ENCODE measurements around the gene VEGFB.

The VEGFB gene

DNA sequence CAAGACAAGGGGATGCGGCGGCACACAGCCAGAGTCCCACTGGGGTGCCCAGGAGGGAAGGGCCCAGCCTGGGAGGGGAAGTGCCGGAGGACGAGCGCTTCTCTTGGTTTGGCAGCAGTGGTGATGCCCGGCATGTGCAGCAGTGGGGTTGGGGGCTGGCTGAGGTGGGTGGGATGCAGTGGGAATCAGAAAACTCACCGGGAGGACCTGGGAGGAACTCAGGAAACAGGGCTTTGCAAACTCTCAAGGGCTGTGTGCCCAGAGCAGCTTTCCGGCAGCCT, 24.9 kb upstream of the VEGFB start:
- TF ChIP-seq, protein P1, sequence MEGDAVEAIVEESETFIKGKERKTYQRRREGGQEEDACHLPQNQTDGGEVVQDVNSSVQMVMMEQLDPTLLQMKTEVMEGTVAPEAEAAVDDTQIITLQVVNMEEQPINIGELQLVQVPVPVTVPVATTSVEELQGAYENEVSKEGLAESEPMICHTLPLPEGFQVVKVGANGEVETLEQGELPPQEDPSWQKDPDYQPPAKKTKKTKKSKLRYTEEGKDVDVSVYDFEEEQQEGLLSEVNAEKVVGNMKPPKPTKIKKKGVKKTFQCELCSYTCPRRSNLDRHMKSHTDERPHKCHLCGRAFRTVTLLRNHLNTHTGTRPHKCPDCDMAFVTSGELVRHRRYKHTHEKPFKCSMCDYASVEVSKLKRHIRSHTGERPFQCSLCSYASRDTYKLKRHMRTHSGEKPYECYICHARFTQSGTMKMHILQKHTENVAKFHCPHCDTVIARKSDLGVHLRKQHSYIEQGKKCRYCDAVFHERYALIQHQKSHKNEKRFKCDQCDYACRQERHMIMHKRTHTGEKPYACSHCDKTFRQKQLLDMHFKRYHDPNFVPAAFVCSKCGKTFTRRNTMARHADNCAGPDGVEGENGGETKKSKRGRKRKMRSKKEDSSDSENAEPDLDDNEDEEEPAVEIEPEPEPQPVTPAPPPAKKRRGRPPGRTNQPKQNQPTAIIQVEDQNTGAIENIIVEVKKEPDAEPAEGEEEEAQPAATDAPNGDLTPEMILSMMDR (conservative IDR thresholded peaks at IDR 0.05; ENCODE audit: low read depth), result no peak
- ChIA-PET CTCF (interaction anchor here (0.6 to 0.9 kb wide), 2 partner anchors 9 to 92 kb away, joined by 3 to 6 read pairs; no protein-coding TSS in a partner anchor), POLR2A (ENCODE audit: low non-redundant PET) (interaction anchor here (0.6 kb wide), 1 partner anchor 1455 kb away, joined by 3 read pairs; the partner anchor contains the start of gene ZBTB3)
- H3K27ac ChIP-seq, result peak overlapping the region; percentile 12; the same call in 1 of the 2 replicates
- no peak for DNase-seq (ENCODE audit: low spot score)

DNA sequence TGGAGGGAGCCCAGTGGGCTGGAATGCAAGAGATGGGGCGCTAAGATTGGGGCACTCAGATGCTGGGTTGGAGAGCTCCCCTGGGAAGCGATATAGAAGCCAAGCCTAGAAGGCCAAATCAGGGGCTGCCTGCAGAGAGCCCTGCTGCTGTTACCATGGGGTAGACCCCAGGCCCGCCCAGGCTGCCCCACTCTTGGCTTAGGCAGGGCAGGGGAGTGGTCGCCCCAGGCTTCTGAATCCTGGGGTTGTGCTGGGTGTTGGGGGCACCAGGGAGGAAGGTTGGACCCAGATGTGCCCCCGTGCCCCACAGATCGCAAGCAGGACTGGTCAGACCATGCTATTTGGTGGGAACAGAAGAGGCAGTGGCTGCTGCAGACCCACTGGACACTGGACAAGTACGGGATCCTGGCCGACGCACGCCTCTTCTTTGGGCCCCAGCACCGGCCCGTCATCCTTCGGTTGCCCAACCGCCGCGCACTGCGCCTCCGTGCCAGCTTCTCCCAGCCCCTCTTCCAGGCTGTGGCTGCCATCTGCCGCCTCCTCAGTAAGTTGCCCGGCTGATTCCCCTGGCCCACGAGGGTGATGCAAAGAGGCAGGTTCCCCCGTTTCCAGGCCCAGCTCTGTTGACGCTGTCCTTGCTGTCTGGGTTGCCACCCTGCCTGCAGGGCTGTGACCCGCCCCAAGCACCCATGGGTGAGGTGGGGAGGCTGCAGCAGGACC, 23.9 kb upstream of the VEGFB start:
- no peak for DNase-seq (ENCODE audit: low spot score)
- TF ChIP-seq, protein P1 (conservative IDR thresholded peaks at IDR 0.05; ENCODE audit: low read depth), result no peak
- CTCF ChIA-PET, result interaction anchor here (0.9 kb wide), 2 partner anchors 91 to 94 kb away, joined by 3 read pairs; no protein-coding TSS in a partner anchor
- H3K27ac ChIP-seq, result peak overlapping the region; percentile 4; the same call in 1 of the 2 replicates
- POLR2A ChIA-PET (ENCODE audit: low non-redundant PET), result no interaction called here

GRCh38 chr11:64211181-64211872, 23.1 kb upstream of the VEGFB start:
- TF ChIP-seq, protein P1 (conservative IDR thresholded peaks at IDR 0.05; ENCODE audit: low read depth), result no peak
- no peak for DNase-seq (ENCODE audit: low spot score)
- ChIA-PET POLR2A (ENCODE audit: low non-redundant PET) (no interaction called here), CTCF (interaction anchor here (0.9 kb wide), 1 partner anchor 93 kb away, joined by 3 read pairs; no protein-coding TSS in a partner anchor)
- 0 out of 2 replicates have a peak overlapping the region, but pooled peaks have one; percentile 4 for H3K27ac ChIP-seq

DNA sequence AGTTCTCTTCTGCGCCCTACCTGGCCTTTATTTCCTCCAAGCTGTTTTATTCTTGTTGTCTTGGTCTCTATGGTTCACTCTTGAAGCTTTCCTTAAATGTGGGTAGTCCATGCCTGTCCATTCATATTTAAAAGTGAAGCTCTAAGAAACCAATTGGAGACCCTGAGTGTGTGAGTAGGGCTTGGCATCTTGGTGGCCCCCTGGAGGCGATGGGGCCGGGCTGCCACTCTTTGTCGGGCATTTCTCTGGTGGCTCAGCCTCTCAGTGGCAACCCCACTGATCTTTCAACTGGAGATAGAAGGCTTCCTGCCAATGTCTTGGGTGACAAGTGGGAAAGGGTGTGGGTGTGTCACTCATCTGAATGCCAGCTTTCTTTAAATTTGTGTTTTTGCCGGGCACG, 17.5 kb upstream of the VEGFB start:
- no peak overlapping the region for H3K27ac ChIP-seq
- ChIA-PET POLR2A (ENCODE audit: low non-redundant PET) (interaction anchor here (0.5 kb wide), 1 partner anchor 10 kb away, joined by 3 read pairs; no protein-coding TSS in a partner anchor), CTCF (interaction anchor here (0.8 kb wide), 1 partner anchor 84 kb away, joined by 3 read pairs; no protein-coding TSS in a partner anchor)
- DNase-seq (ENCODE audit: low spot score), result no peak
- TF ChIP-seq, protein P1 (conservative IDR thresholded peaks at IDR 0.05; ENCODE audit: low read depth), result no peak

- H3K27ac ChIP-seq, result no peak overlapping the region
- DNase-seq (ENCODE audit: low spot score), result no peak
- CTCF ChIA-PET, result interaction anchor here (1.5 kb wide), 1 partner anchor 14 kb away, joined by 5 read pairs; no protein-coding TSS in a partner anchor
- TF ChIP-seq, protein P1 (conservative IDR thresholded peaks at IDR 0.05; ENCODE audit: low read depth), result no peak
- POLR2A ChIA-PET (ENCODE audit: low non-redundant PET), result no interaction called here
Measured at GRCh38 chr11:64218628-64219353, 15.6 kb upstream of the VEGFB start.

DNA sequence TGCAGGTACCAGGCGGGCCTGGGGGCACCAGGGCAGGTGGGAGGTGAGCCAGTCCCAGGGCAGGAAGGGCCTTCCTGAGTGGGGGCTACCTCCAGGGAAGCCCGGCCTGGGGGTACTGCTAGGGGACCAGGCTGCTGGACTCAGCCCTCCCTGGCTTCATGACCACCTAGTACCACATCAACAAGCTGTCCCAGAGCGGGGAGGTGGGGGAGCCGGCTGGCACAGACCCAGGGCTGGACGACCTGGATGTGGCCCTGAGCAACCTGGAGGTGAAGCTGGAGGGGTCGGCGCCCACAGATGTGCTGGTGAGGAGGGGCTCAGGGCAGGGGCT, 15.1 kb upstream of the VEGFB start:
- POLR2A ChIA-PET (ENCODE audit: low non-redundant PET), result no interaction called here
- H3K27ac ChIP-seq, result no peak overlapping the region
- DNase-seq (ENCODE audit: low spot score), result no peak
- TF ChIP-seq, protein P1 (conservative IDR thresholded peaks at IDR 0.05; ENCODE audit: low read depth), result no peak
- CTCF ChIA-PET, result interaction anchor here (1.5 kb wide), 1 partner anchor 15 kb away, joined by 5 read pairs; no protein-coding TSS in a partner anchor
